Amygdala (tissue), 56 donors: Measurements from ENCODE around the gene EXOSC10.
"Not testable (repeated sequence)": the region's sequence is repeated elsewhere in the genome, so short reads cannot be mapped to it uniquely, and the experiment has no call there.

Source experiments
- DNase-seq, 56 donors: peaks; one replicate each; lab custom pipeline; 2025; lab: John Stamatoyannopoulos, UW

Gene EXOSC10

GRCh38 chr1:11024154-11024873, 75.4 kb downstream of the EXOSC10 start:
- DNase-seq: no peak

GRCh38 chr1:11023201-11023600, 76.5 kb downstream of the EXOSC10 start:
- DNase-seq: no peak

GRCh38 chr1:11019971-11020370, 79.7 kb downstream of the EXOSC10 start:
- DNase-seq: no peak

GRCh38 chr1:11019358-11019757, 80.3 kb downstream of the EXOSC10 start:
- DNase-seq: not testable (repeated sequence)
